A673 (cell line): Measurements from ENCODE around the gene PRRT3. TPM values are rescaled to one million over a fixed set of nuclear protein-coding genes. Genes with fewer than 3 reads are reported as not detected.

ENCODE experiments used
- BruUV-seq: library from RNA; stranded (reverse); fragments of 400-500 nt; replicated peaks from 2 replicates; lab custom pipeline; 2021; lab: Mats Ljungman, UMichigan
- CTCF ChIA-PET: fragments of 300-600 bp; sonication (Branson Sonifier 250); formaldehyde crosslinking; loops from one replicate; lab custom pipeline; 2022; ENCODE audit warnings: antibody characterized with exemption; lab: Charles Lee
- POLR2A ChIA-PET: fragments of 300-600 bp; sonication (Branson Sonifier 250); formaldehyde crosslinking; loops from one replicate; lab custom pipeline; 2022; ENCODE audit warnings: antibody characterized with exemption; ENCODE audit not compliant: low non-redundant PET; lab: Charles Lee
- DNase-seq: peaks from one replicate; pipeline ENCODE4 v3.0.0-alpha.2; 2015; ENCODE audit warnings: low spot score
- H3K27ac ChIP-seq: fragments of 200-600 bp; sonication (generic); 2 replicates; pipeline ENCODE4 v1.5.1; 2016; ENCODE audit warnings: mixed run types, low read depth, mild to moderate bottlenecking, mixed read lengths, antibody characterized with exemption, low read length; ENCODE audit not compliant: poor library complexity, severe bottlenecking
- H3K27me3 ChIP-seq: fragments of 200-600 bp; sonication (generic); replicated peaks from 2 replicates; pipeline ENCODE4 v1.6.1; 2017; ENCODE audit warnings: mixed run types, low read depth, mild to moderate bottlenecking, mixed read lengths, antibody characterized with exemption, low read length; ENCODE audit not compliant: insufficient read depth, poor library complexity
- H3K36me3 ChIP-seq: fragments of 200-600 bp; sonication (generic); 2 replicates; pipeline ENCODE4 v1.6.1; 2016; ENCODE audit warnings: mixed run types, mild to moderate bottlenecking, mixed read lengths, antibody characterized with exemption, low read length; ENCODE audit not compliant: insufficient read depth, poor library complexity, severe bottlenecking
- H3K4me1 ChIP-seq: fragments of 200-600 bp; sonication (generic); 2 replicates; pipeline ENCODE4 v1.6.1; 2017; ENCODE audit warnings: mixed run types, mild to moderate bottlenecking, mixed read lengths, antibody characterized with exemption, low read length; ENCODE audit not compliant: insufficient read depth, poor library complexity, severe bottlenecking
- H3K4me3 ChIP-seq: fragments of 200-600 bp; sonication (generic); 2 replicates; pipeline ENCODE4 v1.5.1; 2016; ENCODE audit warnings: low read depth, mixed run types, mild to moderate bottlenecking, mixed read lengths, low read length; ENCODE audit not compliant: poor library complexity, severe bottlenecking
- H3K9me3 ChIP-seq: fragments of 200-600 bp; sonication (generic); 2 replicates; pipeline ENCODE4 v1.6.1; 2016; ENCODE audit warnings: mixed run types, low read depth, mild to moderate bottlenecking, mixed read lengths, antibody characterized with exemption, low read length; ENCODE audit not compliant: poor library complexity, severe bottlenecking
- CTCF ChIP-seq: fragments of 300-800, 200-600 bp; sonication (generic); conservative IDR thresholded peaks from 2 replicates; pipeline ENCODE4 v1.5.1; 2017; ENCODE audit warnings: low read depth, mild to moderate bottlenecking, antibody characterized with exemption, low read length, moderate library complexity, mixed read lengths
- EZH2 ChIP-seq: fragments of 200-600 bp; sonication (generic); IDR thresholded peaks from 2 replicates; pipeline ENCODE4 v1.6.1; 2017; ENCODE audit warnings: borderline replicate concordance, low read depth, mild to moderate bottlenecking, mixed read lengths, antibody characterized with exemption, low read length; ENCODE audit not compliant: poor library complexity, severe bottlenecking
- intact Hi-C: fragments of 100-400 bp; cut with micrococcal nuclease; formaldehyde crosslinking; loops from one replicate; pipeline ENCODE4 v1.10.0; 2022; ENCODE audit not compliant: unreplicated experiment
- total RNA-seq: library from RNA; stranded (reverse); gene quantifications from 2 replicates; pipeline ENCODE4 v1.2.3, GENCODE V29; 2021

Gene PRRT3
- total RNA-seq, 1 experiment from 2014 or later, result 1.1 TPM

GRCh38 chr3:9914559-9915253, 37.5 kb downstream of the PRRT3 start:
- H3K36me3 ChIP-seq, result no peaks in the 10 kb centered on the region
- H3K9me3 ChIP-seq, result no peaks in the 10 kb centered on the region
- H3K4me1 ChIP-seq, result peaks cover 29% of the 10 kb centered on the region
- intact Hi-C loops, result no loop called here
- peak; percentile 78 for DNase-seq
- H3K27ac ChIP-seq, result peak overlapping the region; percentile 75
- no TSS peak for BruUV-seq
- no peaks in the 10 kb centered on the region for H3K27me3 ChIP-seq
- H3K4me3 ChIP-seq, result peak overlapping the region; percentile 64
- TF ChIP-seq EZH2, result no peak
- no peak for TF ChIP-seq CTCF
- CTCF ChIA-PET, result no interaction called here
- POLR2A ChIA-PET, result no interaction called here

GRCh38 chr3:9914011-9914410, 38.2 kb downstream of the PRRT3 start:
- intact Hi-C loops, result no loop called here
- TF ChIP-seq CTCF (no peak), EZH2 (no peak)
- Histone ChIP-seq H3K4me1 (peaks cover 29% of the 10 kb centered on the region), H3K27ac (no peak overlapping the region), H3K36me3 (no peaks in the 10 kb centered on the region), H3K9me3 (no peaks in the 10 kb centered on the region), H3K27me3 (no peaks in the 10 kb centered on the region), H3K4me3 (no peak overlapping the region)
- CTCF ChIA-PET, result no interaction called here
- POLR2A ChIA-PET, result no interaction called here
- BruUV-seq, result no TSS peak
- no peak for DNase-seq

- no peak for DNase-seq
- BruUV-seq, result no TSS peak
- intact Hi-C loops, result no loop called here
These were observed 38.6 kb downstream of the PRRT3 start for GRCh38 chr3:9913601-9914000.

More at GRCh38 chr3:9913601-9914000, 38.6 kb downstream of the PRRT3 start:
- Histone ChIP-seq H3K4me1 (peaks cover 29% of the 10 kb centered on the region), H3K27me3 (no peaks in the 10 kb centered on the region), H3K4me3 (no peak overlapping the region), H3K27ac (no peak overlapping the region), H3K36me3 (no peaks in the 10 kb centered on the region), H3K9me3 (no peaks in the 10 kb centered on the region)
- ChIA-PET POLR2A (no interaction called here), CTCF (no interaction called here)
- TF ChIP-seq EZH2, result no peak
- TF ChIP-seq CTCF, result no peak
